TTC549 (cell line): ENCODE data around the gene B4GALNT3.
"Not testable (repeated sequence)": the region's sequence is repeated elsewhere in the genome, so short reads cannot be mapped to it uniquely, and the experiment has no call there.

Source experiments
- FAIRE-seq: peaks from 2 replicates; lab custom pipeline; 2012; peaks lifted over from hg19 to GRCh38; lab: Jason Lieb, UNC

Gene B4GALNT3

DNA sequence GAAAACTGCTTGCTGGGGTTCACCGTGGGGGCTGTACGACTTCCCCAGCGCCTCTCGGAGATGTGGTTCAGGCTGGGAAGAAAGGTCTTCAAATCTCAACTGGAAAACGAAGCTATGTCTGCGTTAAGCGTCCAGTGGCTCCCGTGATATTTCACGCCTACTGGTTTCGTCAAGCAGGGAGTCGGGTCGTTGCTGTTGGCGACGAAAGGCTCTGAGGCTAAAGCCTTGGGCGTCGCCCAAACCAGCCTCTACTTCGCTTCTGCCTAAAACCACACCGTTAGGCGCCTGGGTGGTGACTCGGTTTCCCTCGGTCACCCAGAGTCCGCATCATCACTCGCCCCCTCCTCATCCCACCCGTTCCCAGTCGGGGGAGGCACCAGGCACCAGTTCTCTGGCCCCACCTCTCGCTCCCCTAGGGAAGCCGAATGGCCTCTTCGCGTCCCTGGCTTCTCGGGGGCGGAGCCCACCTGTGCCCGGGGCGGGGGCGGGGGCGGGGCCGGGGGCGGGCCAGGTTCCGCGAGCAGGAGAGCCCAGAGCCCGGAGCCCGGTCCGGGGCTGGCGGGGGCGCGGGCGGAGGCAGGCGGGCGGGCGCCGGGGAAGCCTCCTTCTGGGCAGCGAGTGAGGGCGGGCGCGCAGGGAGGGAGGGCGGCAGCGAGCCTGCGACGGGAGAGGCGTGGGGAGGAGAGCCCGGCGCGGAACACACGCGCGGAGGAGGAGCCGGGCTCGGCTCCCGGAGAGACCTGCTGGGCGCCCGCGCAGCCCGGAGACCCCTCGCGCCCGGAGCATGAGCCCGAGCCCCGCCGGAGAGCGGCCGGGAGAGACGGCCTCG is at the start of gene B4GALNT3:
Gene B4GALNT3 (plus strand): TSS at position 510 of the 829 bp plus-strand sequence. CDS start 438 bp downstream, outside the sequence.
- no peak for FAIRE-seq

DNA sequence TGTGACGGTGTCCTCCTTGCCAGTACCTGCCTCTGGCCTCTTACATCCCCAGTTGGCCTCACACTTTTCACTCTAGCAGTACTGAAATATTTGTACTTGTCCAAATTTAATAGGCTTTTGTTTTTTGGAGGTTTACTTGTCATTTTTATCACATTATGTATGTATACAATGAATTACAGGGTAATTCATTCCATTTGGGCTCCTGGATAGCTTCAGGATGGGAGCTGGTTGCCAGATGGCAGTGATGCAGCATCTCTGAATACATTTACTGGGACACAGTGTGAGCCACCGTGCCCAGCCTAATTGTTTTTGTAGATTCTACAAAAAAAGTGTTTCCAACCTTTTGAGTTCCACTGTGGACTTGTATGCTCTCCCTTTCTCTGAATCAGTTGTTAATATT is 44.9 kb upstream of the B4GALNT3 start:
- no peak for FAIRE-seq

DNA sequence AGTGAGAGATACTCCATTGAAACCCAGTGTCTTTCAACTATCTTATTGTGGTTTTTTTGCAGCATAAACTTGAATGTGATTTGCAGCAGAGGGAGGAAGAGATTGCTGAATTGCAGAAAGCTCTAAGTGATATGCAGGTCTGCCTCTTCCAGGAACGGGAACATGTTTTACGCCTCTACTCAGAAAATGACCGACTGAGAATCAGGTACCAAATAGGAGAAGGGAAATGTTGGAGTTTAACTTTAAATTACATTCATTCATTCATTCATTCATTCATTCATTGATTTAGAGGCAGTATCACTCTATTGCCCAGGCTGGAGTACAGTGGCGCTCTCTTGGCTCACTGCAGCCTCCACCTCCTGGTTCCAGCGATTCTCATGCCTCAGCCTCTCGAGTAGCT is 41.3 kb upstream of the B4GALNT3 start:
- FAIRE-seq = no peak

DNA sequence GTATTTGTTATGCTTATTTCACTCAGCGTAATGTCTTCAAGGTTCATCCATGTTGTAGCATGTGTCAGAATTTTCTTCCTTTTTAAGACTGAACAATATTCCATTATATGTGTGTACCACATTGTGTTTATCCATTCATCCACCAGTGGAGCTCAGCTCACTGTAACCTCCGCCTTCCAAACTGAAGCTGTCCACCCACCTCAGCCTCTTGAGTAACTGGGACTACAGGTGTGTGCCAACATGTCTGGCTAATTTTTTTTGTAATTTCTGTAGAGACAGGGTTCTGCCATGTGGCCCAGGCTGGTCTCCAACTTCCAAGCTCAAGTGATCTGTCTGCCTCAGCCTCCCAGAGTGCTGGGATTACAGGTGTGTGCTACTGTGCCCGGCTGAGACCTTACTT is 37.2 kb upstream of the B4GALNT3 start:
- FAIRE-seq = no peak

DNA sequence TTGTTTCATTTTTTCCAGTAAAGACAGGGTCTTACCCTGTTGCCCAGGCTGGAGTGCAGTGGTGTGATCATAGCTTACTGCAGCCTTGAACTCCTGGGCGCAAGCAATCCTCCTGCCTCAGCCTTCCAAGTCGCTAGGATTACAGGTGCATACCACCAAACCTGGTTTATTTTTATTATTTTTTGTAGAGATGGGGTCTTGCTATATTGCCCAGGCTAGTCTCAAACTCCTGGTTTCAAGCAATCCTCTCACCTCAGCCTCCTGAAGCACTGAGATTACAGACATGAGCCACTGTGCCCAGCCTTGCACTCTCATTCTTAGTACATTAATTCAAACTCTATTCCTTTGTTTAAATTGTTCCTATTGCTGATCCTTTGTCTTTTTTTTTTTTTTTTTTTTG is 24.0 kb upstream of the B4GALNT3 start:
- not testable (repeated sequence) for FAIRE-seq

DNA sequence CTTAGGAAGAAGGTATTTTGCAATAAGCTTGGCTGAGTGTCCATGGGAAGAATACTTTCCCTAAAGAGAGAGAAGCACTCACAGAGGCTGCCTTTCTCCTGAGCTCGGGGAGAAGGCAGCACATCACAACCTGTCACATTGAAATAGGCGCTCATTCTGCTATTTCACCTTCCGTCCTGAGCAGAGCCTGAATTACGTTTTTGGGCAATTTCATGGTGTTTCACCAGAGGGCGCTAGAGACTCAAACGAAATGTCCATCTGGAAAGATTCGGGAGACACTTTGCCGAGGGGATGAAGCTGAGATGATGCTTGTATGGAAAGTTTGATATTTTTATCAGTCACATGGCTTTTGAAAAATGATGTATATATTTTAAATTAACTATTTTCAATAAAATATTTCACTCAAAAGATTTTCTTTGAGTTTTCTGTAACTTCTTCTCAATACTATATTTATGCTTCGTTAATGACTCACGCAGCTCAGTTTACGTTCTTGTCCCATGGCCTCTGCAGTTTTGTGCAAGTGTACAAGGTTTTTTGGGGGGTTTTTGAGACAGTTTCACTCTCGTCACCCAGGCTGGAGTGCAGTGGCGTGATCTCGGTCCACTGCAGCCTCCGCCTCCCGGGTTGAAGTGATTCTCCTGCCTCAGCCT is 17.4 kb upstream of the B4GALNT3 start:
- peak; percentile 75 for FAIRE-seq

DNA sequence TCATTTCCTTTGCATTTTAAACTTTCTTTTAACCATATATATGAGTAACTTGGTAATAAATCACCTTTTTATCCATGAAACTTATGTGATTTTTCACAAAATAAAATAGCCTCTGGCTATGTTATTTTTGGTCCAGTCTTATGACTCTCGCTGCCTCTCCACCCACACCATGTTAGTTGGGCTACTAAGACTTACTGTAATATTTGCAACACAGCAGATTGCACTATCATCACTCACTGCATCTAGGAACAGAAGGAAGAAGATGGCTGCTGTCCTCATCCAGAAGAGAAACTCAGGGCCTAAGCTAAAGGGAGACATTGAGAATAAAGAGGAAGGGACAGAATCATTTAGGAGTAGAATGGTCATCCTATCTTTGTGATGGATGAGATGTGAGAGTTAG is 12.6 kb upstream of the B4GALNT3 start:
- FAIRE-seq = no peak

DNA sequence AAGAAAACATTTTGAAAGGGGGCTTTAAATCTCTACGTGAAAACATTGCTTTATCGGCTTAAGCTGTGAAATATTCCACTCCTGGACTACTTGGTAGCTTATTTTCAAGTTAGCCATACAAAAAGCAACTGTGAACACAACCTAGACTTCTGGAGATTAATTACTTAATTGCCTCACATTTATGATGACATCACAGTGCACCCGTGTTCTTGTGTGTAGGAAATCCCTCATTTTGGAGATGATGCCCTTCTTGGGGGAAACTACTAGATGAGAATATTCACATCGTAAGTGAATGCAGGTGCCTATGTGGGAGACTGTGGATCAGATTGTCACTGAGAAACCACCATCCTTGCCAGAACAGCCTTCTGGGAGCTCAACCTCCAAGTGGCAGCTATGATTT is 10.5 kb upstream of the B4GALNT3 start:
- FAIRE-seq = no peak

DNA sequence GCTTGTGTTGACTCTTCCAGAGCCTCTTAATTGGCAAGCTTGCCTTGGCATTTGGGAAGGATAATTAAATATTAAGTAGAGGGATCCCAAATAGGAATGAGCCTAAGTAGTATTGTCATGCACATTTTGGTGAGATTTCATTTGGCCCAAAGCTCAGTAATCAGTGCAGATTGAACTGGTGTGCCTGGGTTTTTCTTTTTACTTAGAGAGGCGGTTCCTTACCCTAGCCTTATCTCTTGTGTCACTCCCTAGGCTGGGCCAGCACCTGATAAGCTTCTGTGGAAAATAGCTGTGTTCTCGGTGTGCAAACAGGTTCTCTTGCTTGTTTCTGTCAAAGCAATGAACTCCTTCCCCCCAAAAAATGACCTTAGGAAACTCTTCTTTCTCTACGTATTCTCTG is 9.3 kb upstream of the B4GALNT3 start:
- no peak for FAIRE-seq

DNA sequence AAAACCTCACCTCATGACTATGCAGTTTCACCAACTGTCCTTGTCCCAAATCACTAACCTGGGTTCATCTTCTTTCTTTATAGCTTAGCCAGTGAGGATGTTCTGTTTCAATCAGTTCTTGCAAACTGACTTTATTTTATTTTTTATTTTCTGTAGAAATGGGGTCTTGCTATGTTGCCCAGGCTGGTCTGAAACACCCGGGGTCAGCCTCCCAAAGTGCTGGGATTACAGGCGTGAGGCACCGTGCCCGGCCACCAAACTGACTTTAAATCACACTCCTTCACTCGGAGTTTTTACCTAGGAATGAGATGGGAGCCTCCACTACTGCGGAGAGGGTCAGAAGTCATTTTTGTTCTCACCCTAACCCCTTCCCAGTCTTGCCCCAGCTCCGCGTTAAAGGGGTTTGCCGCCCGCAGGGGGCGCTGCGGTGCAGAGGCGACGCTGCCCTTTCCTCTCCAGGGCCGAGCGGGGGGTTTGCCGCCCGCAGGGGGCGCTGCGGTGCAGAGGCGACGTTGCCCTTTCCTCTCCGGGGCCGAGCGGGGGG is 7.0 kb upstream of the B4GALNT3 start:
- no peak for FAIRE-seq

DNA sequence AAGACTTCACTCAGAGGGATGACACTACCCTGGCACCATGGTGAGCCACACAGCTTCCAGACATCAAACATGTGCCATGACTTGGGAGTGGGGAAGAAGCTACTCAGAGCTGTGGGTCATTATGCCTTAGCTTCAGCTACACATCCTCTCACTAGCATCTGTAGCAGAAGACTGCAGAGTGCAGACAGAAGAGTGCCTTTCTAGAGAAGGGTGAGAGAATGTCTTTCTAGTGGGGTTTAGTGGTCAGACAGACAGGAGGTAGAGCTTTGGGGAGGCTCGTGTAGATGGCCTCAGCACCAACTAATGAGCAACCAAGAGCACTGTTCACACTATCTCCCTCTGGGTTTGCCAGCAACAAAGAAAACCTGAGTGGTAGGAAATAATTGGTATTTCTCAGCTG is 4.9 kb upstream of the B4GALNT3 start:
- FAIRE-seq = no peak

DNA sequence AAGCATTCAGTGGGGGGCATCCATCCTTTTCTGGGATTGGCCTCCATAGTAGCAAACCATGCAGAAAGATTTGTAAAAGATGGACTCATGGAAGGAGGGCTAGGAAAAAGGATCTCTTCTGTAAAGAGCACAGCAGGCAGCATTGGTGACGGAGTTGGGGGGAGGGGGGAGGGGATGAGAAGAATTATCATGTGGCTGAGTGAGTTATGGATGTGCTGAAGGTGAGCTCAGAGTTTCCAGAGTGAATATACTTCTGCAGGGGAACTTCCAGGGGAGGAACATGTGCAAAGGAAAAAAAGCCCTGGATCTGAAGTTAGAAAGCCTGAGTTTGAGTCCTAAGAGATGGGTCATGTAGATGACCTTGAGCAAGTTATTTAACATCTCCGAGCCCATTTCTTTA is 3.9 kb upstream of the B4GALNT3 start:
- no peak for FAIRE-seq

DNA sequence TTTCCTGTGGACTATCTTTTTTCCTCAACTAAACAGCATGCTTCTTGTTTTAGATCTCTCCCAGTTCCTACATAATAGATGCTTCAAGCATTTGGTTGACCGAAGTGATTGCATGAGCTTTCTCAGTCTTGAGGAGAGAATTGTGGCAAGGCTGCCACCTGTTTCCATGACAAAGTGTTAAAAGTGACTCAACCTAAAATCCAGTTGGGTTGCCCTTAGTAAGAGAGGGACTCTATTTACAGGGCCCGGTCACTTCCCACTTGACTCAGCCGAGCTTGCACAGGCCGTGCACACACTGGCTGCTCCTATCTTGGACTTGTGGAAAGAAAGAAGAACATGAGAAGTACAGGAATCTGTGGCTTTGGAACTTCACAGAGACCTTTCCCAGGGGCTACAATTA is 2.1 kb upstream of the B4GALNT3 start:
- no peak for FAIRE-seq

DNA sequence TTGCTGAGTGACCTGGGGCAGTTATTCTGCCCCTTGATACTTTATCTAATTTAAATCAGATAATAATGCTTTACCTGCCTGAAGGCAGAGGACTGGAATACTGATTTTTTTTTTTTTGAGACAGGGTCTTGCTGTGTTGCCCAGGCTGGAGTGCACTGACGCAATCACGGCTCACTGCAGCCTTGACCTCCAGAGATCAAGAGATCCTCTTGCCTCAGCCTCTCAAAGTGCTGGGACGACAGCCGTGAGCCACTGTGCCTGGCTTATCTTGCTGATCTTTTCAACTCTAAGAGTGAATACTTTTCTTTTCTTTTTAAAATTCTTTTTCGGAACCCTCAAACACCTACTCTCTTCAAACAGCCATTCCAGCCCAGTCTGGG is 699 bp upstream of the B4GALNT3 start:
- no peak for FAIRE-seq

DNA sequence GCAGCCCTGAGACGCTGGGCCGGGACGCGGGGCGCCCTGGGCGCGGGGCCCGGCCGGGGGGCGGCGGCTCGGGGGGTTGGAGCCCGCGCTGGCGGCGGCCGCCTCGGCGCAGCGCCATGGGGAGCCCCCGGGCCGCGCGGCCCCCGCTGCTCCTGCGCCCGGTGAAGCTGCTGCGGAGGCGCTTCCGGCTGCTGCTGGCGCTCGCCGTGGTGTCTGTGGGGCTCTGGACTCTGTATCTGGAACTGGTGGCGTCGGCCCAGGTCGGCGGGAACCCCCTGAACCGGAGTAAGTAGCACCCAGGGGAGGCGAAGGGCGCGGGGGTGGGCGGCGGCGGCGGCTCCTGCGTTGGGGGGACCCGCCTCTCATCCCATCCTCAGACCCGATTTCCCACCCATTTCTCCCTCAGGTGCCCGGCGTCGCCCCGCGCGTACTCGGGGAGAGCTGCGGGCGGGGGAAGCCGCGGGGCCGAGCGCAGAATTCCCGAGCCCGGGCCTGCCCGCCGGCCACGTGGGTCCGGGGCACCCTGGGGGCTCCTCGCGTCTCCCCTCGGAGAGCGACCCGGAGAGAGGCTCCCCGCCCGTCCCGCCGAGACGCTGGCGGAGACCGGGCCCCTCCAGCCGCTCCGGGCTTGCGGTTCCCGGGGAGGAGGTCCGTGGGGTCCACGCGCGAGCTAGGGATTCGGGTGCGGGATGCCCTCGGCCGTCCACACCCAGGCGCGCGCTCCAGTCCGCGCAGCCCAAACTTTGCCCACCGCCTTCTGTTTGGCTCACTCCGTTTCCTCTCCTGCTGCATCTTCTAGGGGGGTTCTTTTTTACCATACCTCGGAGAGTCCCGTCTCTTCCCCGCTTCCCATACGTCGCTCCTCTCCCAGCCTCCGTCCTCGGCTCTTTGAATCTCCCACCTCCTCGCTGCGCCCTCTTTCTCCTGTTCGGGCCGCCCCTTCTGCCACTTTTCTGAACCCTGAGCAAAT is 807 bp downstream of the B4GALNT3 start:
- no peak for FAIRE-seq

DNA sequence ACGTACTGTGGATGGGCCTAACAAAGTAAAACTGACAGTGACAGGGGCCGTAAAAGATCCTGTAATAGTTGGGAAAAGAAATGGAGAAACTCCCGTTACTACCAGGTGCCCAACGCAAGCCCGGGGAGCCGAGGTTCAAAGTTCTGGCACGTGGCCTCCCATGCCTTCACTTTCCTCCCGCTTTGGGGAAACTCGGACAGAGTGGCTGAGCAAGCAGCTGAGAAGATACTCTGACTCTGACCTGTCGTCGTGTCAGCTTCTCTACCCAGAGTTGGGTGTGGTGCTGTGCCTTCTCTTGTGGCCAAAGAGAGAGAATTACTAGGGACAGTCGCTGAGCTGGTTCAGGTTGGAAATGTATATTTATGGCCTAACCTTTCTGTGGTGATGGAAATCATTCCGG is 1.7 kb downstream of the B4GALNT3 start:
- FAIRE-seq = no peak

DNA sequence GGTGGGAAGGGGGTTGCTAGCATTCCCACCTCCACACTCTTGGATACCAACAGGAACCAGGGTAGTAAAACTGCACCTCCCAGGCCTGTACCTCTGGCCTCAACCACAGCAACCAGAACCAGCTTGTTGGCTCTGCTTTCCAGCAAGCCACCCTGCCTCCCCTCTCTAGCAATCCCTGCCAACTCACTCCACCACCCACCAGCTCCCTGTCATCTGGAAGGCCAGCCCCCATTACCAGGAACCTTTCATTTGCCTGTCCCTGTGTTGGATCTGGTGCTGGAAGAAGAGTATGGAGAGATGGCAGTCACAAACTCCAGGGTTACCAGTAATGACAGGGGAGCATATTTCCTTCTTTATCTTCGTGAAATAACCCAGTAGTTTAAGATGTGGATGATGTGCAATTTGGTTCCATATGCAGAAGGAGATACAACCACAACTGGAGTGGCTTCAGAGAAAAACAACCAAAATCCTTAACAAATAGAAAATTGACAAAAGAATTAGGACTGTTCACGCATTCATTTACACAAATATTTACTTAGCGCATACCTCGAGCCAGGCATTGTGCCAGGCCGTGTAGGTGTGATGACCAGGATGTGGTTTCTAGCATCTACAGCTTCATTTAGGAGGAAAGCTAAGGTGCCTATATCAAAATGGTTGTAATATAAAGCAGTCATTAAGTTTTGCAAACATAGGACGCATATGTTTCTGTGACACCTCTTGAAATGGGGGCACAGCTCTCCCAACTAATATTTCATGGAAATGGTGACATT is 3.4 kb downstream of the B4GALNT3 start:
- FAIRE-seq = no peak

DNA sequence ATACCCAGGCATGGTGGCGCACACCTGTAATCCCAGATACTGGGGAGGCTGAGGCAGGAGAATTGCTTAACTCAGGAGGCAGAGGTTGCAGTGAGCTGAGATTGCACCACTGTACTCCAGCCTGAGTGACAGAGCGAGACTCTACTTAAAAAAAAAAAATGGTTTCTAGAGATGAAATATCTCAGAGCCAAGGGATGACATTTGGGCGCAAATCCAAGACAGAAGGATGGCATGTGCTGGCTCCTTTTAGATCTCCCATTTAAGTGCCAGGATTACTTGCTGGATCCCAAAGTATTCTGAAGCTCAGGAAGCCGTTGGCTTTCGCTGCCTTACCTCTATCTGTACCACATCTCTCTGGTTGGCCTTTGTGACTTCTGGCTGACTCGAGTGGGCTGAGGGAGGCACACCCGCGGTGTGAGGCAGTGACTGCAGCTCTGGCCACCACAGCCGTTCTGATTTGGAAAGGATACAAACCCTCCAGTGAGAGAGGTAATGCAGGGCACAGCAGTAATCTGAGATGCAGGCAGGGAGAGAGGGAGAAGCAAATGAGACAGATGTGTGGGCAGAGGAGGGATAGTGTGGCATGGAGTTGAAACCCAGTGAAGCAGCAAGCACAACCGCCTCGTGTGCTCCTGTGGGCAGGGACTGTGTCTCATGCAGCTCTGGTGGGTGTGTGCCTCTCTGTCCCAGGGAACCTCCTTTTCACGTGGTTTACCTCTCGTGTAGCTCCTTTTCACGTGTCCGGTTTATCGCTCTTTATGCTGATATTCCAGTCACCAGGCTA is 4.9 kb downstream of the B4GALNT3 start:
- FAIRE-seq = no peak

DNA sequence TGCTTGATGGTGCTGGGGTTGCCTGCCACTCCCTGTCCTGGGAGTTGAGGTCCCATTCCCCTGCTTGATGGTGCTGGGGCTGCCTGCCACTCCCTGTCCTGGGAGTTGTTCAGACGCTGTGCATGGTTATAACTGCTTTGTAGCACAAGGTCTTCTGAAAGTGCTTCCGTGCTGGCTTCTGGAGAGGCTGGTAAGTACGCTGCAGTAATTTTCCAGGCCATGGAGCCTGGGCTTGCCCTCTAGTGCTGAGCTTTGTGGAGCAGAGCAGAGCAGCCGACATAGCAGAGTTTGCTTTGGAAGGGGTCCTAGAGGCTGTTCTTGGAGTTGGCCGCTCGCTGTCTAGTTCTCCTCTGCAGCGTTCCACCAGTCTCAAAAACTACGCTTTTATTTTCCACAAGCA is 6.3 kb downstream of the B4GALNT3 start:
- FAIRE-seq = no peak

DNA sequence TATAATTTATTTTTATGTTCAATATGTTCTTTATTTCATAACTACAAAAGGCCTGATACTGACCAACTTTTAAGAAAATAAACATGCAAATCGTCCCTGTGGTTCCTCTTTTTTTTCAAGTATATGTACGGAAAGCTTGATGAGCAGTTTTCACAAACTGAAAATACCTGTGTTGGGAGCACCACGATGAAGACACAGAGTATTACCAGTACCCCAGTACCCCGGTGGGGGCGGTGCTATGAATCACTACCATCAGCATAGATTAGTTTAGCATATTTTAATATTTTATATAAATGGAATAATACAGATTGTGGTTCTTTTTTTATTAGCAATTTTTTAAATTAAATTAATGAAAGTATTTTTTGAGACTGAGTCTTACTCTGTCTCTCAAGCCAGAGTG is 7.0 kb downstream of the B4GALNT3 start:
- no peak for FAIRE-seq

DNA sequence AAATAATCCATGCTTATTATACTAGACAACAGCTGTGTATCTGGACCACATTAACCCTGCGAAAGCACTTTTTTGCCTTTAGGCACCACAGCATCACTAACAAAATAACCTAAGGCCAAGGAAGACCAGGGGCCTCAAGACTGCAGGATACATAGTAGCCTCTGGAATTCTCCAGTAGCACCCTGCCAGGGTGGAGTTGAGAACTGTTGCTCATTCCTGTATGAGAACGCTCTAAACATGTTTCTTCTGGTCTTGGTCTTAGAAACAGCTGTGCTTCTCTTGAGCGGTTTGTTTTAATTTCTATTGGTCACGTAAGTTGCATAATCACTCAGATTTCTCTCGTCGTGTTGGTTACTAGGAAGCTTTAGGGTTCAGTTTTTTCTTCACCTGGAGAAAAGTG is 7.9 kb downstream of the B4GALNT3 start:
- no peak for FAIRE-seq
